Osteocyte (in vitro differentiated cells): Measurements from ENCODE around the gene SRPX2. TPM values are rescaled to one million over a fixed set of nuclear protein-coding genes. Genes with fewer than 3 reads are reported as not detected.
A peak's percentile ranks its signal among the peaks of the same experiment; 100 is the strongest.

Experiments used
- DNase-seq: peaks from one replicate; pipeline ENCODE4 v3.0.0; 2021; ENCODE audit warnings: mixed read lengths; ENCODE audit not compliant: unreplicated experiment; ENCODE audit errors: extremely low spot score
- H3K27ac Mint-ChIP-seq: one replicate; pipeline ENCODE4 v1.8.0; 2021; ENCODE audit warnings: mild to moderate bottlenecking, mixed read lengths; ENCODE audit not compliant: unreplicated experiment
- H3K27me3 Mint-ChIP-seq: one replicate; pipeline ENCODE4 v1.8.0; 2021; ENCODE audit warnings: mixed read lengths; ENCODE audit not compliant: unreplicated experiment
- H3K36me3 Mint-ChIP-seq: one replicate; pipeline ENCODE4 v1.8.0; 2021; ENCODE audit warnings: mixed read lengths; ENCODE audit not compliant: unreplicated experiment
- H3K4me1 Mint-ChIP-seq: one replicate; pipeline ENCODE4 v1.8.0; 2021; ENCODE audit warnings: mixed read lengths; ENCODE audit not compliant: unreplicated experiment
- H3K4me3 Mint-ChIP-seq: one replicate; pipeline ENCODE4 v1.8.0; 2021; ENCODE audit warnings: mild to moderate bottlenecking, moderate library complexity, mixed read lengths; ENCODE audit not compliant: unreplicated experiment
- H3K9me3 Mint-ChIP-seq: one replicate; pipeline ENCODE4 v1.8.0; 2021; ENCODE audit warnings: mixed read lengths; ENCODE audit not compliant: unreplicated experiment
- total RNA-seq: library from RNA; stranded (reverse); gene quantifications from 2 replicates; pipeline ENCODE4 v1.2.1, GENCODE V29; 2021
- TF ChIP-seq, protein P1 (sequence below): fragments of 200-600 bp; sonication (generic); IDR thresholded peaks from 2 replicates; pipeline ENCODE4 v1.5.0; 2021; ENCODE audit warnings: antibody characterized with exemption, mild to moderate bottlenecking, moderate library complexity

Gene SRPX2
- total RNA-seq, 1 donor from 2014 or later = 47.9 TPM

GRCh38 chrX:100659431-100660137, 15.6 kb downstream of the SRPX2 start:
- H3K4me1 Mint-ChIP-seq = peaks cover 9% of the 10 kb centered on the region
- peaks cover 5% of the 10 kb centered on the region for H3K9me3 Mint-ChIP-seq
- H3K4me3 Mint-ChIP-seq = no peak overlapping the region
- DNase-seq = no peak
- H3K36me3 Mint-ChIP-seq = peaks cover 6% of the 10 kb centered on the region
- TF ChIP-seq, protein P1, sequence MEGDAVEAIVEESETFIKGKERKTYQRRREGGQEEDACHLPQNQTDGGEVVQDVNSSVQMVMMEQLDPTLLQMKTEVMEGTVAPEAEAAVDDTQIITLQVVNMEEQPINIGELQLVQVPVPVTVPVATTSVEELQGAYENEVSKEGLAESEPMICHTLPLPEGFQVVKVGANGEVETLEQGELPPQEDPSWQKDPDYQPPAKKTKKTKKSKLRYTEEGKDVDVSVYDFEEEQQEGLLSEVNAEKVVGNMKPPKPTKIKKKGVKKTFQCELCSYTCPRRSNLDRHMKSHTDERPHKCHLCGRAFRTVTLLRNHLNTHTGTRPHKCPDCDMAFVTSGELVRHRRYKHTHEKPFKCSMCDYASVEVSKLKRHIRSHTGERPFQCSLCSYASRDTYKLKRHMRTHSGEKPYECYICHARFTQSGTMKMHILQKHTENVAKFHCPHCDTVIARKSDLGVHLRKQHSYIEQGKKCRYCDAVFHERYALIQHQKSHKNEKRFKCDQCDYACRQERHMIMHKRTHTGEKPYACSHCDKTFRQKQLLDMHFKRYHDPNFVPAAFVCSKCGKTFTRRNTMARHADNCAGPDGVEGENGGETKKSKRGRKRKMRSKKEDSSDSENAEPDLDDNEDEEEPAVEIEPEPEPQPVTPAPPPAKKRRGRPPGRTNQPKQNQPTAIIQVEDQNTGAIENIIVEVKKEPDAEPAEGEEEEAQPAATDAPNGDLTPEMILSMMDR = no peak
- H3K27ac Mint-ChIP-seq = peak overlapping the region; percentile 17
- H3K27me3 Mint-ChIP-seq = no peaks in the 10 kb centered on the region

- peaks cover 9% of the 10 kb centered on the region for H3K4me1 Mint-ChIP-seq
- TF ChIP-seq, protein P1 = no peak
- H3K36me3 Mint-ChIP-seq = peaks cover 8% of the 10 kb centered on the region
- H3K27me3 Mint-ChIP-seq = no peaks in the 10 kb centered on the region
- peaks cover 9% of the 10 kb centered on the region for H3K9me3 Mint-ChIP-seq
- no peak for DNase-seq
- H3K27ac Mint-ChIP-seq = no peak overlapping the region
- no peak overlapping the region for H3K4me3 Mint-ChIP-seq
These were observed 18.2 kb downstream of the SRPX2 start for GRCh38 chrX:100662170-100662569.

GRCh38 chrX:100662796-100663195, 18.8 kb downstream of the SRPX2 start:
- Mint-ChIP-seq H3K4me3 (no peak overlapping the region), H3K27ac (no peak overlapping the region), H3K36me3 (peaks cover 8% of the 10 kb centered on the region), H3K27me3 (no peaks in the 10 kb centered on the region), H3K4me1 (peaks cover 9% of the 10 kb centered on the region), H3K9me3 (peaks cover 7% of the 10 kb centered on the region)
- TF ChIP-seq, protein P1 = no peak
- DNase-seq = no peak

DNA sequence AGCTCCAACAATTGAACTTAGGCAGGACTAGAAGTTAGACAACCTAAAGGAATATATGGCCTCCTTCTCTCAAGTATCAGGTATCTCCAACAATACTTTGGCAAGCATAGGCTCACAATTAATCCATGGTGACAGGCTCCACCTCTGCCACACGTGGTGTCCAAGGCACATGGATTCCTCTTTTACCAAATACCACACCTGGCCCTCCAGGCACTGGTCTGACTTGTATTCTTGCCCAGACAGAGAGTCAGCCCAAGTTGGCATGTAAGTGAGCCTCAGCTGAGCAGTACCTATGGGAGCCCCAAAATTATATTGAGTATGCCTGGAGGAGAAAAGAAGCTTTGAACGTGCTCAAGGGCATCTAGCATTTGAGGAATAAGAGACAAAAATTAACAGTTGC, 19.6 kb downstream of the SRPX2 start:
- no peak for DNase-seq
- no peak overlapping the region for H3K4me3 Mint-ChIP-seq
- H3K27ac Mint-ChIP-seq = no peak overlapping the region
- TF ChIP-seq, protein P1 = no peak
- H3K36me3 Mint-ChIP-seq = peaks cover 6% of the 10 kb centered on the region
- no peaks in the 10 kb centered on the region for H3K27me3 Mint-ChIP-seq
- peaks cover 9% of the 10 kb centered on the region for H3K4me1 Mint-ChIP-seq
- peaks cover 3% of the 10 kb centered on the region for H3K9me3 Mint-ChIP-seq

DNA sequence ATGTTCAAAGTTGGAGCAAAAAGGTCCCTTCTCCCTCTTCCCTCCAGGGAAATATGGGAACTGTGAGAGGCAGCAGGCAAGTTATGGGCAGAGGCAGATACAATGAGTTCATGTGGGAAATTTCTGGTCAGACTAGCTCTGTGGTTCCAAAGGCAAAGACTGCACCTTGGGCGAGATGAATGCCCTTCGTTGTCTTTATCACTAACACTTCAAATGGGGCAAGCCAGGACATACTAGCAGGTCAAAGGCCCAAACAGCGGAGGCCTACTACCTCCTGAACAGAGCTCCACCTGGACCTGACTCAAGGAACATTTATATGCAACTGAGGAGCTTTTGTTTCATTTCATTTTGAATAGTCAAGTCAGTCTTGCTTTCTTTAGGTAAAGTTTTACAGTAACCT, 29.0 kb downstream of the SRPX2 start:
- no peak overlapping the region for H3K4me3 Mint-ChIP-seq
- H3K36me3 Mint-ChIP-seq = peaks cover 10% of the 10 kb centered on the region
- DNase-seq = no peak
- H3K27ac Mint-ChIP-seq = peak overlapping the region; percentile 78
- H3K4me1 Mint-ChIP-seq = peaks cover 16% of the 10 kb centered on the region
- no peaks in the 10 kb centered on the region for H3K27me3 Mint-ChIP-seq
- TF ChIP-seq, protein P1 = no peak
- no peaks in the 10 kb centered on the region for H3K9me3 Mint-ChIP-seq
